Gastroesophageal sphincter (tissue), 4 donors: ENCODE measurements around the gene CCNI2. TPM values are rescaled to one million over a fixed set of nuclear protein-coding genes. Genes with fewer than 3 reads are reported as not detected.

Experiments
- ATAC-seq: fragments of 150-250 bp; one replicate; pipeline ENCODE4 v1.9.1; 2016; ENCODE audit warnings: mild to moderate bottlenecking, moderate library complexity
- H3K27ac ChIP-seq, 4 donors: fragments of 200-600 bp; sonication (generic) in 3 of 4; 1 replicate in 3 of 4; 2 replicates in 1 of 4; pipeline ENCODE4 v1.5.1; 2016 to 2019
- H3K27me3 ChIP-seq: fragments of 200-600 bp; sonication (generic); one replicate; pipeline ENCODE4 v1.5.1; 2019
- H3K36me3 ChIP-seq, 2 donors: fragments of 200-600 bp; sonication (generic); one replicate each; pipeline ENCODE4 v1.5.1; 2019; ENCODE audit warnings: control low read depth in 1 of 2
- H3K4me1 ChIP-seq, 3 donors: fragments of 200-600 bp; sonication (generic); 1 replicate in 2 of 3; 2 replicates in 1 of 3; pipeline ENCODE4 v1.5.1; 2016 to 2019; ENCODE audit warnings: control low read depth in 2 of 3
- H3K4me3 ChIP-seq, 2 donors: fragments of 200-600 bp; sonication (generic); one replicate each; pipeline ENCODE4 v1.5.1; 2019; ENCODE audit warnings: mild to moderate bottlenecking in 1 of 2, moderate library complexity in 1 of 2
- H3K9me3 ChIP-seq, 3 donors: fragments of 200-600 bp; sonication (generic); one replicate each; pipeline ENCODE4 v1.5.1; 2017 to 2019; ENCODE audit warnings: control low read depth in 2 of 3
- CTCF ChIP-seq, 4 experiments: fragments of 200-600 bp in 2 of 4; fragments of 450-650 bp in 2 of 4; sonication (generic) in 1 of 4; IDR thresholded peaks; one replicate each; pipeline ENCODE4 v1.5.1; 2017 to 2019; ENCODE audit warnings: antibody characterized with exemption in 4 of 4, mild to moderate bottlenecking in 2 of 4, moderate library complexity in 2 of 4
- EP300 ChIP-seq: sonication (generic); formaldehyde crosslinking; IDR thresholded peaks from one replicate; pipeline ENCODE4 v1.6.1; 2017; ENCODE audit warnings: antibody characterized with exemption, mild to moderate bottlenecking
- POLR2A ChIP-seq, 2 donors: fragments of 450-650 bp; IDR thresholded peaks; one replicate each; pipeline ENCODE4 v1.6.1; 2017; ENCODE audit warnings: antibody characterized with exemption in 2 of 2, mild to moderate bottlenecking in 2 of 2, moderate library complexity in 1 of 2
- POLR2AphosphoS5 ChIP-seq: sonication (generic); formaldehyde crosslinking; IDR thresholded peaks from one replicate; pipeline ENCODE4 v1.6.1; 2017; ENCODE audit warnings: antibody characterized with exemption
- WGBS, 2 donors: methylation state at CpG; one replicate each; pipeline ENCODE4 v1.1.5; 2018; ENCODE audit warnings: low coverage in 1 of 2; 5-methylcytosine and 5-hydroxymethylcytosine counted together
- total RNA-seq, 4 donors: library from RNA; depleted of rRNA; stranded (reverse); fragments of >200 nt; gene quantifications; one replicate each; pipeline ENCODE4 v1.1.0, GENCODE V29; 2016

The CCNI2 gene
- total RNA-seq, 4 donors from 2014 or later: not detected

- Histone ChIP-seq H3K27me3 (no peaks in the 10 kb centered on the region), H3K36me3 (no peaks in the 10 kb centered on the region), H3K27ac (peak within 1 kb of the TSS; percentile 15 to 88 (median 86)), H3K9me3 (no peaks in the 10 kb centered on the region), H3K4me1 (peaks cover 0 to 59% (median 15%) of the 10 kb centered on the region in 3 donors), H3K4me3 (peak within 1 kb of the TSS; percentile 69 to 92)
- WGBS, 2 donors: 3% methylated on average over 5 of the region's 82 CpGs; no CpG with 5 or more reads in 1 of the 2 donors
- peak in 1 of 4 experiments; percentile 15 for TF ChIP-seq CTCF (IDR thresholded peaks at IDR 0.05)
- TF ChIP-seq POLR2A (IDR thresholded peaks at IDR 0.05): no peak
- no peak for TF ChIP-seq POLR2AphosphoS5
- peak; percentile 76 for ATAC-seq
Measured at GRCh38 chr5:132777209-132778069, 30.2 kb downstream of the CCNI2 start, which contains the start of gene SEPTIN8. Gene SEPTIN8 (minus strand): TSS chr5:132777239. CDS start chr5:132777137, 102 bp downstream.

GRCh38 chr5:132778129-132778528 lies 30.9 kb downstream of the CCNI2 start:
- H3K27ac ChIP-seq: peak overlapping the region in 3 of 4 donors; percentile 86 to 88 (median 87)
- H3K27me3 ChIP-seq: no peaks in the 10 kb centered on the region
- H3K4me1 ChIP-seq: peaks cover 0 to 52% (median 9%) of the 10 kb centered on the region in 3 donors
- no peak for ATAC-seq
- no peaks in the 10 kb centered on the region for H3K36me3 ChIP-seq
- H3K4me3 ChIP-seq: peak overlapping the region; percentile 69 to 92
- no peaks in the 10 kb centered on the region for H3K9me3 ChIP-seq
- no peak for TF ChIP-seq POLR2A (IDR thresholded peaks at IDR 0.05)
- TF ChIP-seq EP300: no peak
- no peak for TF ChIP-seq CTCF (IDR thresholded peaks at IDR 0.05)
- no peak for TF ChIP-seq POLR2AphosphoS5
- WGBS, 2 donors: 67 to 80% methylated on average over 3 to 4 of the region's 4 CpGs

- no peak for TF ChIP-seq CTCF (IDR thresholded peaks at IDR 0.05)
- no peak for TF ChIP-seq POLR2AphosphoS5
- TF ChIP-seq POLR2A (IDR thresholded peaks at IDR 0.05): no peak
- no peak for TF ChIP-seq EP300
- H3K27me3 ChIP-seq: no peaks in the 10 kb centered on the region
- WGBS, 2 donors: 86 to 93% methylated on average over 5 of the region's 5 CpGs
- H3K36me3 ChIP-seq: no peaks in the 10 kb centered on the region
- H3K4me1 ChIP-seq: peaks cover 0 to 45% (median 9%) of the 10 kb centered on the region in 3 donors
- H3K9me3 ChIP-seq: no peaks in the 10 kb centered on the region
- ATAC-seq: no peak
- H3K27ac ChIP-seq: no peak overlapping the region
- no peak overlapping the region for H3K4me3 ChIP-seq
Measured at GRCh38 chr5:132778856-132779255, 31.6 kb downstream of the CCNI2 start.

DNA sequence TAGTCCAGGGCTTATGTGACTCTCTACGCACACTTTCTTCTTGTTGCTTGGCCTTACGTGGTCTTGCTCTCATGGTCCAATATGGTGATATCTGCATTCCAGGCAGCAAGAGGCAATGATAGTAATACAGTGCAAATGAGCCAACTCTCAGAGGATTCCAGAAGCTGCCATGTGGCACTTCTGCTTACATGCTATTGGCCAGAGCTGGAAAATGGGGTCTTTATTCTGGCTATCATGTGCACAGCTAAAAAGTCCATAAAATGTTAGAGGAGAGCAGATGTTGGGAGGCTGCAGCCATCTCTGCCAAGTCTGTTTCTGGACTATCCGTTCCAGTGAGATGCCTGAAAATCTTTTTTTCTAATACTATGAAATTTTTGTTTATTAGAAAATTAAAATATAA lies 32.7 kb downstream of the CCNI2 start:
- no peak for ATAC-seq
- WGBS, 2 donors: 73 to 90% methylated on average over 2 to 3 of the region's 3 CpGs
- H3K9me3 ChIP-seq: no peaks in the 10 kb centered on the region
- no peaks in the 10 kb centered on the region for H3K36me3 ChIP-seq
- H3K27ac ChIP-seq: no peak overlapping the region
- peaks cover 0 to 34% (median 4%) of the 10 kb centered on the region in 3 donors for H3K4me1 ChIP-seq
- TF ChIP-seq POLR2AphosphoS5: no peak
- TF ChIP-seq CTCF (IDR thresholded peaks at IDR 0.05): no peak
- TF ChIP-seq EP300: no peak
- TF ChIP-seq POLR2A (IDR thresholded peaks at IDR 0.05): no peak
- H3K27me3 ChIP-seq: no peaks in the 10 kb centered on the region
- H3K4me3 ChIP-seq: no peak overlapping the region
